Measurements from ENCODE around the gene GNA14. TPM values are rescaled to one million over a fixed set of nuclear protein-coding genes. Genes with fewer than 3 reads are reported as not detected.
A peak's percentile ranks its signal among the peaks of the same experiment; 100 is the strongest.

Gene GNA14
- total RNA-seq, 5 donors from 2014 or later (not counting 1 experiment from before 2014, with no cell fraction given): not detected

DNA sequence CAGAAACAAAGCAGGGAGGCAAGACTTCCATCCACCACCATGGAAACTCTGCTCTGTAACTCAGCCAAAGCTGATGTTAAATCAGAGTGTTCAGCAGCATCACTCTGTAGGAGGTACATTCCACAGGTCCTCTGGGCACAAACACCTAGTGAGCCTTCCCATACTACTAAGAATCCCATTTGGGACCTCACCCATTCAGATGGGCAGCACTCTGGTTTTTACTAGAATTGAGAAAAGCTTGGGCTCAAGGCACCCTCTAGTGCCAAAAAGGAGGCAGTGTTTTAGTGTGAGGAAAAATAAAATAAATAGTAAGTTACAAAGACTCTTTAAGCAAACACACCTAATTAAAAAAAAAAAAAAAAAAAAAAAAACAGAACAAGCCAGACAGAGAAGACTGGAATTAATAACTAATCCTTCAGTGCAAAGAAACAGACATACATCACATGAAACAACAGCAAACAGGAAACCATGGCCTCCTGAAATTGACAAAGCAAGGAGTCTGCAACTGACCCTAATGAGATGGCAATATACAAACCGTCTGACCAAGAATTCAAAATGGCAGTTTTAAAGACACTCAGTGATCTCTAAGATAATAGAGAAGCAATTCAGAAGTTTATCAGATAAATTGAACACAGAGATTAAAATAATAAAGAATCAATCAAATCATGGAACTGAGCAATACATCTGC, 159.5 kb downstream of the GNA14 start:
- Mint-ChIP-seq H3K27me3 (peaks cover 3 to 15% of the 10 kb centered on the region in 2 donors), H3K27ac (peak overlapping the region in 1 of 2 donors; percentile 35), H3K36me3 (no peaks in the 10 kb centered on the region), H3K4me1 (peaks cover 11 to 14% (median 12%) of the 10 kb centered on the region in 3 donors), H3K9me3 (peaks cover 2 to 17% (median 6%) of the 10 kb centered on the region in 3 donors), H3K4me3 (peak overlapping the region; percentile 17 to 74 (median 66))
- POLR2A ChIA-PET: no interaction called here
- Histone ChIP-seq H3K27ac (ENCODE audit: low read length) (no peak overlapping the region), H3K36me3 (ENCODE audit: control insufficient read depth in 2 of 2, extremely low read depth in 1 of 2, insufficient read depth in 1 of 2, low read length in 1 of 2) (no peaks in the 10 kb centered on the region), H3K4me1 (ENCODE audit: control insufficient read depth in 1 of 2, extremely low read depth in 1 of 2, insufficient read depth in 2 of 2, low read length in 2 of 2) (no peaks in the 10 kb centered on the region), H3K27me3 (replicated peaks in 1 of 2; ENCODE audit: control insufficient read depth in 2 of 2, extremely low read depth in 1 of 2, insufficient read depth in 2 of 2, low read length in 1 of 2) (no peaks in the 10 kb centered on the region), H3K4me3 (ENCODE audit: control insufficient read depth in 1 of 2, extremely low read depth in 1 of 2, low read length in 1 of 2) (no peak overlapping the region), H3K9me3 (no peaks in the 10 kb centered on the region)
- no peak for ATAC-seq (replicated peaks in 1 of 4)
- WGBS (ENCODE audit: insufficient coverage): no CpG with 5 or more reads among the region's 1 CpG
- DNase-seq: no peak
- CTCF ChIA-PET: interaction anchor here (0.7 to 1.2 kb wide), 3 partner anchors 32 to 633 kb away, joined by 3 to 5 read pairs (median 4); no protein-coding TSS in a partner anchor

DNA sequence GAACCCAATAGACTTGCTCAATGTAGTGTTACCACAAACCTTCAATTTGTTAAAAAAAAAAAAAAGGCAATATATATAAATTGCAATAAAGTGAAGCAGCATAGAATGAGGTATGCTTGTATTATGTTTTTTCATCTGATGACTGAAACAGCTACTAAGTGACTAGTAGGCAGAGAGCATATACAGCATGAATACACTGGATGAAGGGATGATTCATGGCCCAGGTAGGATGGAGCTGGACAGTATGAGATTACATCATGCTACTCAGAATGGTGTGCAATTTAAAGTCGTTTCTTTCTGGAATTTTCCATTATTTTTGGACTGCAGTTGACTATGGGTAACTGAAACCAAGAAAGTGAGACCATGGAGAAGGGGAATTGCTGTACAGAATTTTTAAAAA, 161.2 kb downstream of the GNA14 start:
- ATAC-seq (replicated peaks in 1 of 4) (no peak), DNase-seq (no peak)
- Histone ChIP-seq H3K4me3 (ENCODE audit: control insufficient read depth in 1 of 2, extremely low read depth in 1 of 2, low read length in 1 of 2) (no peak overlapping the region), H3K36me3 (ENCODE audit: control insufficient read depth in 2 of 2, extremely low read depth in 1 of 2, insufficient read depth in 1 of 2, low read length in 1 of 2) (no peaks in the 10 kb centered on the region), H3K9me3 (no peaks in the 10 kb centered on the region), H3K4me1 (ENCODE audit: control insufficient read depth in 1 of 2, extremely low read depth in 1 of 2, insufficient read depth in 2 of 2, low read length in 2 of 2) (no peaks in the 10 kb centered on the region), H3K27ac (ENCODE audit: low read length) (no peak overlapping the region), H3K27me3 (replicated peaks in 1 of 2; ENCODE audit: control insufficient read depth in 2 of 2, extremely low read depth in 1 of 2, insufficient read depth in 2 of 2, low read length in 1 of 2) (no peaks in the 10 kb centered on the region)
- Mint-ChIP-seq H3K27me3 (peaks cover 3 to 15% of the 10 kb centered on the region in 2 donors), H3K4me3 (no peak overlapping the region), H3K9me3 (peaks cover 2 to 17% (median 6%) of the 10 kb centered on the region in 3 donors), H3K27ac (no peak overlapping the region), H3K4me1 (peaks cover 11 to 14% (median 12%) of the 10 kb centered on the region in 3 donors), H3K36me3 (no peaks in the 10 kb centered on the region)
- CTCF ChIA-PET: interaction anchor here (0.6 to 0.8 kb wide), 3 partner anchors 30 to 40 kb away, joined by 3 to 5 read pairs (median 3); no protein-coding TSS in a partner anchor
- POLR2A ChIA-PET: no interaction called here
- 40% methylated on average over 1 of the region's 1 CpG for WGBS (ENCODE audit: insufficient coverage)

DNA sequence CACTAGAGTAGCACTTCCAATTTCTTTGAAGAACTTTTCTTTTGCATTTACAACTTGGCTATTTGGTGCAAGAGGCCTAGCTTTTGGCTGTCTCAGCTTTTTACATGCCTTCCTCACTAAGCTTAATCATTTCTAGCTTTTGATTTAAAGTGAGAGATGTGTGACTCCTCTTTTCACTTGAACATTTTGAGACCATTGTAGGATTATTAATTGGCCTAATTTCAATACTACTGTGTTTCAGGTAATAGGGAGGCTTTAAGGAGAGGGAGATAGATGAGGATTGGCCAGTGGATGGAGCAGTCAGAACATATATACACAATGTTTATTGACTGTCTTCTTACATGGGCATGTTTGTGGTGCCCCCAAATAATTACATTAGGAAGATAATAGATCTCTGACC, 161.7 kb downstream of the GNA14 start:
- H3K36me3 Mint-ChIP-seq: no peaks in the 10 kb centered on the region
- no peaks in the 10 kb centered on the region for H3K9me3 ChIP-seq
- H3K27ac ChIP-seq (ENCODE audit: low read length): no peak overlapping the region
- H3K27me3 ChIP-seq (replicated peaks in 1 of 2; ENCODE audit: control insufficient read depth in 2 of 2, extremely low read depth in 1 of 2, insufficient read depth in 2 of 2, low read length in 1 of 2): no peaks in the 10 kb centered on the region
- ATAC-seq (replicated peaks in 1 of 4) (no peak), DNase-seq (no peak)
- H3K4me1 Mint-ChIP-seq: peaks cover 11 to 14% (median 12%) of the 10 kb centered on the region in 3 donors
- POLR2A ChIA-PET: no interaction called here
- no peak overlapping the region for H3K27ac Mint-ChIP-seq
- peaks cover 3 to 15% of the 10 kb centered on the region in 2 donors for H3K27me3 Mint-ChIP-seq
- H3K4me3 Mint-ChIP-seq: no peak overlapping the region
- H3K4me1 ChIP-seq (ENCODE audit: control insufficient read depth in 1 of 2, extremely low read depth in 1 of 2, insufficient read depth in 2 of 2, low read length in 2 of 2): no peaks in the 10 kb centered on the region
- H3K9me3 Mint-ChIP-seq: peaks cover 2 to 15% (median 6%) of the 10 kb centered on the region in 3 donors
- H3K36me3 ChIP-seq (ENCODE audit: control insufficient read depth in 2 of 2, extremely low read depth in 1 of 2, insufficient read depth in 1 of 2, low read length in 1 of 2): no peaks in the 10 kb centered on the region
- H3K4me3 ChIP-seq (ENCODE audit: control insufficient read depth in 1 of 2, extremely low read depth in 1 of 2, low read length in 1 of 2): no peak overlapping the region
- CTCF ChIA-PET: interaction anchor here in 1 of 2 donors (0.6 kb wide), 1 partner anchor 40 kb away, joined by 3 read pairs; no protein-coding TSS in a partner anchor

DNA sequence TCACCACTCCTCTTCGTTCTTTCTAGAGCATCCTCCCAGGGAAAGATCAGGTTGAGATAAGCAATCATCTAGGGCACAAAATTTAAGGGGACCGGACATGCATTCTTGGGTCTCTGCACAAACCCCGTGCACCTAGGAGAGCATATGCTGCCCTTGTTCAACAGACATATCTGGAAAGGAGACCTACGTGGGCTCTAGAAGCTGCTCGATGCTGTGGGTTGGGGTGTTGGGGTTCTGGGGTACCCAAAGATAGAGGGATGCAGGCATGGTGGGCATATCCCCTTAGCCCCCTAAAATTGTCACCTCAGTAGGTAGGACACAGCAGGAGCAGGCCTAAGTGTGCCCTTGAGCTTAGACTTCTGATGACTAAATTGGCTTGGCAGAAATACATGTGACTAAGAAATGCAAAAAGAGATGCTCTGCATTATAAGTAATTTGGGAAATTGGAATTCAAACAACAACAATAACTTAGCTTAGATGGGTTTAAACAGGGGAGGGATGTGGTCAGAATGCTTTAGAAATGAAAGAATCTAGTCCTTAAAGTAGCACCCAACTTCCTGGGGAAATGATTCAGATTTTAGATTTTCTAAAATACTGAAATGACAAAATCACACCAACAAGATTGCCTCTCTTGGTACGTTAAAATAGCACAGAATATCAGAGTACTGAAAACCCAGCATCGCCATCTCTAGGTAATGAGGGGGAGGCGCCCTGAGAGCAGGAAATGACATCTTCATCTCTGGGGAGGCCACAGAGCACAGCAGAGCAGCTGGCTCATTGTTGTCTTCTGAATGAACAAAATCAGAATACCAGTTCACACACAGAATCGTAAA, 172.3 kb downstream of the GNA14 start:
- H3K27me3 Mint-ChIP-seq: no peaks in the 10 kb centered on the region
- peaks cover 3 to 5% (median 5%) of the 10 kb centered on the region in 3 donors for H3K9me3 Mint-ChIP-seq
- DNase-seq (peak in 33 of 35 experiments; percentile 10 to 61 (median 34)), ATAC-seq (replicated peaks in 1 of 4) (peak; percentile 92 to 99 (median 98))
- WGBS (ENCODE audit: insufficient coverage): no CpG with 5 or more reads among the region's 9 CpGs
- H3K4me1 Mint-ChIP-seq: peaks cover 20 to 24% (median 24%) of the 10 kb centered on the region in 3 donors
- Histone ChIP-seq H3K9me3 (no peaks in the 10 kb centered on the region), H3K36me3 (ENCODE audit: control insufficient read depth in 2 of 2, extremely low read depth in 1 of 2, insufficient read depth in 1 of 2, low read length in 1 of 2) (no peaks in the 10 kb centered on the region), H3K4me3 (ENCODE audit: control insufficient read depth in 1 of 2, extremely low read depth in 1 of 2, low read length in 1 of 2) (no peak overlapping the region), H3K27me3 (replicated peaks in 1 of 2; ENCODE audit: control insufficient read depth in 2 of 2, extremely low read depth in 1 of 2, insufficient read depth in 2 of 2, low read length in 1 of 2) (no peaks in the 10 kb centered on the region), H3K4me1 (ENCODE audit: control insufficient read depth in 1 of 2, extremely low read depth in 1 of 2, insufficient read depth in 2 of 2, low read length in 2 of 2) (peaks cover 15 to 18% of the 10 kb centered on the region in 2 experiments), H3K27ac (ENCODE audit: low read length) (peak overlapping the region; percentile 78)
- ChIA-PET CTCF (interaction anchor here (1.1 to 1.7 kb wide), 3 partner anchors 19 to 41 kb away, joined by 4 to 8 read pairs (median 5); no protein-coding TSS in a partner anchor), POLR2A (interaction anchor here (0.5 to 1.3 kb wide), 2 partner anchors 8 to 949 kb away, joined by 4 to 6 read pairs; no protein-coding TSS in a partner anchor)
- H3K27ac Mint-ChIP-seq: peak overlapping the region; percentile 92 to 97
- H3K36me3 Mint-ChIP-seq: no peaks in the 10 kb centered on the region
- peak overlapping the region in 2 of 3 donors; percentile 18 to 55 for H3K4me3 Mint-ChIP-seq

DNA sequence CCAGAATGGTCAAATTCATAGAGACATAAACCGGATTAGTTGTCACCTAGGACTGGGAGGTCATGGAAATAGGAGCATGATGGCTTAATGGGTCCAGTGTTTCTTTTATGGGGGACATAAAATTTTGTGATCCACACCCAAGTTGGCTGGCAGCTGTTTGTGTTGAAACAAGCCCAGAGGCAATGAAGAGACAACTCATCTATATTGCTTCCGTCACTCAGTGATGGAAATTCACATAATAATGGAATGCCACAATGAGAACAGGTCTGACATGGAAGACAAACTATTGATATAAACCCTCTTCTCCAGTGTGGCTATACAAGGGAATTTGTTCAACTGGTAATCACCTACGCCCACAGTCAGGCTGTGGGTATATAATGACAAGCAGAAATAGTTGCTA, 173.2 kb downstream of the GNA14 start:
- Histone ChIP-seq H3K27me3 (replicated peaks in 1 of 2; ENCODE audit: control insufficient read depth in 2 of 2, extremely low read depth in 1 of 2, insufficient read depth in 2 of 2, low read length in 1 of 2) (no peaks in the 10 kb centered on the region), H3K4me1 (ENCODE audit: control insufficient read depth in 1 of 2, extremely low read depth in 1 of 2, insufficient read depth in 2 of 2, low read length in 2 of 2) (peaks cover 15 to 18% of the 10 kb centered on the region in 2 experiments), H3K36me3 (ENCODE audit: control insufficient read depth in 2 of 2, extremely low read depth in 1 of 2, insufficient read depth in 1 of 2, low read length in 1 of 2) (no peaks in the 10 kb centered on the region), H3K27ac (ENCODE audit: low read length) (no peak overlapping the region), H3K4me3 (ENCODE audit: control insufficient read depth in 1 of 2, extremely low read depth in 1 of 2, low read length in 1 of 2) (no peak overlapping the region), H3K9me3 (no peaks in the 10 kb centered on the region)
- no peaks in the 10 kb centered on the region for H3K36me3 Mint-ChIP-seq
- H3K27me3 Mint-ChIP-seq: no peaks in the 10 kb centered on the region
- H3K27ac Mint-ChIP-seq: peak overlapping the region; percentile 10 to 97
- H3K9me3 Mint-ChIP-seq: peaks cover 3 to 5% (median 5%) of the 10 kb centered on the region in 3 donors
- peaks cover 20 to 24% (median 24%) of the 10 kb centered on the region in 3 donors for H3K4me1 Mint-ChIP-seq
- ChIA-PET POLR2A (no interaction called here), CTCF (interaction anchor here in 1 of 2 donors (1.1 kb wide), 1 partner anchor 40 kb away, joined by 4 read pairs; no protein-coding TSS in a partner anchor)
- DNase-seq: no peak
- ATAC-seq (replicated peaks in 1 of 4): no peak
- H3K4me3 Mint-ChIP-seq: peak overlapping the region in 1 of 3 donors; percentile 55
- no CpG with 5 or more reads among the region's 3 CpGs for WGBS (ENCODE audit: insufficient coverage)

DNA sequence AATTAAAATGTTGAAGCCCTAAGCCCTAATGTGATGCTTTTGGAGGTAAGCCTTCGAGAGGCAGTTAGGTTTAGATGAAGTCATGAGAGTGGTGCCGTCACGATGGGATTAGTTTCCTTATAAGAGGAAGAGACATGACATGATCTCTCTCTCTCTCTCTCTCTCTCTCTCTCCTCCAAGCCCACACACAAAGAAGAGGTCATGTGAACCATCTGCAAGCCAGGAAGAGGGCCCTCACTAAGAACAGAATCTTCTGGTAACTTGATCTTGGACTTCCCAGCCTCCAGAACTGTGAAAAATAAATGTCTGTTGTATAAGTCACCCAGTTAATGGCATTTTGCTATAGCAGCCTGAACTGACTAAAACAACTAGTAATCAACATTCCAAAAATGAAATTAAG, 175.5 kb downstream of the GNA14 start:
- Histone ChIP-seq H3K27me3 (replicated peaks in 1 of 2; ENCODE audit: control insufficient read depth in 2 of 2, extremely low read depth in 1 of 2, insufficient read depth in 2 of 2, low read length in 1 of 2) (no peaks in the 10 kb centered on the region), H3K36me3 (ENCODE audit: control insufficient read depth in 2 of 2, extremely low read depth in 1 of 2, insufficient read depth in 1 of 2, low read length in 1 of 2) (no peaks in the 10 kb centered on the region), H3K27ac (ENCODE audit: low read length) (no peak overlapping the region), H3K9me3 (no peaks in the 10 kb centered on the region), H3K4me3 (ENCODE audit: control insufficient read depth in 1 of 2, extremely low read depth in 1 of 2, low read length in 1 of 2) (no peak overlapping the region), H3K4me1 (ENCODE audit: control insufficient read depth in 1 of 2, extremely low read depth in 1 of 2, insufficient read depth in 2 of 2, low read length in 2 of 2) (peaks cover 15 to 18% of the 10 kb centered on the region in 2 experiments)
- no CpG with 5 or more reads among the region's 3 CpGs for WGBS (ENCODE audit: insufficient coverage)
- H3K4me3 Mint-ChIP-seq: no peak overlapping the region
- ChIA-PET POLR2A (no interaction called here), CTCF (interaction anchor here in 1 of 2 donors (0.7 to 1.5 kb wide), 2 partner anchors 16 to 824 kb away, joined by 3 to 9 read pairs; partner anchors contain the start of gene PSAT1)
- no peak for ATAC-seq (replicated peaks in 1 of 4)
- no peak for DNase-seq
- H3K36me3 Mint-ChIP-seq: no peaks in the 10 kb centered on the region
- peaks cover 20 to 24% (median 24%) of the 10 kb centered on the region in 3 donors for H3K4me1 Mint-ChIP-seq
- H3K27ac Mint-ChIP-seq: no peak overlapping the region
- H3K27me3 Mint-ChIP-seq: no peaks in the 10 kb centered on the region
- H3K9me3 Mint-ChIP-seq: peaks cover 3 to 5% (median 5%) of the 10 kb centered on the region in 3 donors
